Adrenal gland (tissue), 12 donors: Measurements from ENCODE around the gene DDC. TPM values are rescaled to one million over a fixed set of nuclear protein-coding genes. Genes with fewer than 3 reads are reported as not detected.

Experiments used
- DNase-seq, 7 donors: peaks; one replicate each; pipeline ENCODE4 v3.0.0-alpha.2; 2019 to 2020
- H3K27ac ChIP-seq, 5 donors: fragments of 200-600 bp; sonication (generic) in 4 of 5; 1 replicate in 3 of 5; 2 replicates in 2 of 5; pipeline versions ENCODE4 v1.5.1 to v1.8.0; 2016 to 2020; ENCODE audit warnings: mild to moderate bottlenecking in 1 of 5
- H3K27me3 ChIP-seq: fragments of 200-600 bp; 2 replicates; pipeline ENCODE4 v1.8.0; 2021
- H3K36me3 ChIP-seq, 2 donors: fragments of 200-600 bp; replicated peaks in 1 of 2; 1 replicate in 1 of 2; 2 replicates in 1 of 2; pipeline versions ENCODE4 v1.5.1 to v1.8.0; 2018 to 2022
- H3K4me1 ChIP-seq, 2 donors: fragments of 200-600 bp; replicated peaks in 1 of 2; 1 replicate in 1 of 2; 2 replicates in 1 of 2; pipeline versions ENCODE4 v1.5.1 to v1.8.0; 2018 to 2021
- H3K4me3 ChIP-seq, 4 donors: fragments of 200-600 bp; sonication (generic) in 3 of 4; one replicate each; pipeline ENCODE4 v1.5.1; 2016 to 2018
- H3K9me3 ChIP-seq, 3 donors: fragments of 200-600 bp; sonication (generic) in 1 of 3; replicated peaks in 1 of 3; 1 replicate in 2 of 3; 2 replicates in 1 of 3; pipeline versions ENCODE4 v1.5.1 to v1.8.0; 2016 to 2021
- CTCF ChIP-seq, 6 experiments: fragments of 450-650 bp in 4 of 6; fragments of 200-600 bp in 2 of 6; sonication (generic) in 1 of 6; IDR thresholded peaks; 1 replicate in 5 of 6; 2 replicates in 1 of 6; pipeline versions ENCODE4 v1.5.1 to v1.8.0; 2016 to 2021; ENCODE audit warnings: antibody characterized with exemption in 6 of 6, mild to moderate bottlenecking in 2 of 6, moderate library complexity in 1 of 6
- POLR2A ChIP-seq, 2 donors: fragments of 450-650 bp; IDR thresholded peaks; one replicate each; pipeline ENCODE4 v1.6.1; 2017; ENCODE audit warnings: antibody characterized with exemption in 2 of 2, mild to moderate bottlenecking in 2 of 2, moderate library complexity in 1 of 2
- WGBS, 4 donors: extraction: QIAGEN DNeasy Blood & Tissue Kit in 2 of 4; methylation state at CpG; one replicate each; pipeline versions ENCODE4 v1.1.5 to v1.1.7; 2013 to 2017; 5-methylcytosine and 5-hydroxymethylcytosine counted together
- intact Hi-C, 2 donors: fragments of 100-400 bp; cut with DNase I; formaldehyde crosslinking; loops; one replicate each; pipeline versions ENCODE4 v1.14.1 to v1.15.0; 2022 to 2023
- polyA plus RNA-seq, 3 donors: library from polyadenylated mRNA; stranded (reverse); fragments of 200-250 nt in 2 of 3; fragments of 350-450 nt in 1 of 3; fragmentation: Illumina TruSeq in 1 of 3; extraction: RNeasy Lipid Tissue Mini Kit (QIAGEN cat#74804) in 1 of 3; gene quantifications; one replicate each; pipeline ENCODE4 v1.2.3, GENCODE V29; 2013 to 2014
- total RNA-seq, 9 donors: library from RNA; depleted of rRNA in 4 of 9; stranded (reverse); fragments of >200 nt in 4 of 9; fragments of 120-200 nt in 1 of 9; fragmentation: NEBNext Ultra II Directional in 1 of 9; extraction: Animal tissue kit (Norgen Biotek cat#: 25700) in 1 of 9; gene quantifications; one replicate each; pipeline versions ENCODE4 v1.1.0 to v1.2.4, GENCODE V29; 2013 to 2023
- donor health status: healthy with polysubstance abuse.
- donor health status: Bipolar disorder and iron deficiency.
- donor health status: DM: yes; HTN: yes; CAD: no.
- donor health status: DM: no; HTN: no; CAD: no.
- donor health status: DM: no; HTN: no; CAD: no.
- donor health status: DM: yes; HTN: yes; CAD: no.

The DDC gene
- total and polyA plus RNA-seq, 12 donors = 0.58 to 52.7 (median 15.4) TPM

- intact Hi-C loops = no loop called here
- peak; percentile 13 to 64 for TF ChIP-seq POLR2A (IDR thresholded peaks at IDR 0.05)
- peak in 1 of 6 experiments; percentile 10 for TF ChIP-seq CTCF (IDR thresholded peaks at IDR 0.05)
- Histone ChIP-seq H3K27ac (peak overlapping the region in 2 of 5 donors; percentile 17 to 57), H3K36me3 (no peaks in the 10 kb centered on the region), H3K27me3 (no peaks in the 10 kb centered on the region), H3K4me3 (no peak overlapping the region), H3K9me3 (no peaks in the 10 kb centered on the region), H3K4me1 (peaks cover 0 to 25% of the 10 kb centered on the region in 2 donors)
- WGBS, 4 donors = 0 to 32% (median 23%) methylated on average over 1 to 9 of the region's 9 CpGs
- peak; percentile 35 to 89 (median 50) for DNase-seq
Measured at GRCh38 chr7:50560865-50561351, 4.3 kb downstream of the DDC start.

DNA sequence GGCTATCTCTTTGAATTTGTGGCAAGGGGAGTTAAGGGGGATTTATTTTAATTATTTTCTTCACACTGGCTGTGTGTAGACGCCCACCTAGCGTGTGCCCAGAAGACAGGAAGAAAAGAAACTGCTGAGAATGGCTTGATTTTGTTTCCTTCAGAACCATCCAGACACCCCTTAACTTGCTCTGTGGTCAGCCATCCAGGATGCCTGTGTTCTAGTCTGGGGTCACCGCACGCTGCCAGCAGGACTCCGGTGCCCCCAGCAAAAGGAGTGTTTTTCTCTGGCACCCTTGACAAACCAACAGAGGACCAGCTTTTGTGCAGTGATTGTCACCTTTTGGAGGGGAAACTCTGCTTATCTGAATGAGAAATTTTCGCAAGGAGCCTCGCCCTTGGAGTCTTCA lies 5.3 kb downstream of the DDC start:
- intact Hi-C loops = no loop called here
- Histone ChIP-seq H3K36me3 (no peaks in the 10 kb centered on the region), H3K4me3 (no peak overlapping the region), H3K9me3 (no peaks in the 10 kb centered on the region), H3K4me1 (peaks cover 0 to 25% of the 10 kb centered on the region in 2 donors), H3K27me3 (no peaks in the 10 kb centered on the region), H3K27ac (peak overlapping the region in 1 of 5 donors; percentile 57)
- WGBS, 4 donors = 75 to 88% (median 81%) methylated on average over 7 of the region's 7 CpGs
- DNase-seq = no peak
- TF ChIP-seq POLR2A (IDR thresholded peaks at IDR 0.05) (no peak), CTCF (IDR thresholded peaks at IDR 0.05) (no peak)

DNA sequence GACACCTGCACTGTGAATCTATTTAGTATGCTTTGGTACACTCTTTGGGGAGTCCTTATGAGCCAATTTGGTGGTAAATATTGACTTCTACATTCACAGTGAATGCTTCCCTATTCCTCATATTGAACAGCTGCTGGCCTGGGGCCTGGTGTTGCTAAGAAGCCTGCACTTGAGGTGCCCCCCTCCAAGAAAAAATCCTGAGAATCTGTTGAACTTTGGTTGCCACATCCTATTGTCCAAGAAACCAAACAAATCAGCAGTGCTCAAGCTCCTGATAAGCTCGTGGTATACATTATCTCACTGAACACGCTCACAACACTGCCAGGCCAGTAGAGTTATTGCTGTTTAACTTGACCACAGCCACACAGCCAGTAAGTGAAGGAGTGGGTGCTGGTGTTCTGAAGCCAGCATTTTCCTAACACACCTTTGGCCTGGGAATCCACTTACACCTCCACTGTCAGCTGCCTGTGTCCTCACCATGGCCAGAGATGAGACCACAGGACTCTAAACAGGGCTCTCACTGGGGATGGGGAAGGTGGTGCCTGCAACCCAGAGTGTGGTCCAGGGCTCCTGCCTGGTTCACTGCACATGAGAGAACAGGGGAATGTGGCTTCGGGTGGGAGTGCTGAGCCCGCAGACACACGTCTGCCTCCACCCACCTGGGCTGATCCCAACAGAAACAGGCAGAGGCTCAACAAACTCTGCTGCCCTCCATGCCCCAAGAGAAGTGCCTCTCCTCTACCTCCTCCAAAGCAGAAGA lies 6.7 kb downstream of the DDC start:
- H3K4me1 ChIP-seq = peaks cover 0 to 25% of the 10 kb centered on the region in 2 donors
- no peak for DNase-seq
- H3K27ac ChIP-seq = peak overlapping the region in 1 of 5 donors; percentile 57
- no peaks in the 10 kb centered on the region for H3K27me3 ChIP-seq
- 77 to 85% (median 79%) methylated on average over 5 of the region's 5 CpGs for WGBS, 4 donors
- intact Hi-C loops = no loop called here
- no peak overlapping the region for H3K4me3 ChIP-seq
- H3K36me3 ChIP-seq = no peaks in the 10 kb centered on the region
- TF ChIP-seq POLR2A (IDR thresholded peaks at IDR 0.05) (no peak), CTCF (IDR thresholded peaks at IDR 0.05) (no peak)
- H3K9me3 ChIP-seq = no peaks in the 10 kb centered on the region

GRCh38 chr7:50557099-50557498 lies 8.1 kb downstream of the DDC start:
- Histone ChIP-seq H3K27ac (peak overlapping the region in 2 of 5 donors; percentile 57 to 61), H3K4me3 (no peak overlapping the region), H3K4me1 (peaks cover 0 to 25% of the 10 kb centered on the region in 2 donors), H3K27me3 (no peaks in the 10 kb centered on the region), H3K36me3 (no peaks in the 10 kb centered on the region), H3K9me3 (no peaks in the 10 kb centered on the region)
- no peak for DNase-seq
- intact Hi-C loops = no loop called here
- TF ChIP-seq POLR2A (IDR thresholded peaks at IDR 0.05) = no peak
- no peak for TF ChIP-seq CTCF (IDR thresholded peaks at IDR 0.05)
- WGBS, 4 donors = 11 to 30% (median 28%) methylated on average over 2 of the region's 2 CpGs
